Stomach (tissue), 9 donors: ENCODE results near the gene TDP1. TPM values are rescaled to one million over a fixed set of nuclear protein-coding genes. Genes with fewer than 3 reads are reported as not detected.
"Not testable (repeated sequence)": the region's sequence is repeated elsewhere in the genome, so short reads cannot be mapped to it uniquely, and the experiment has no call there.

Source experiments
- DNase-seq, 2 donors: peaks; one replicate each; pipeline versions ENCODE4 v3.0.0 to v3.0.0-alpha.2; 2013 to 2019
- H3K27ac ChIP-seq, 5 donors: fragments of 200-600 bp in 4 of 5; sonication (generic) in 4 of 5; one replicate each; pipeline ENCODE4 v1.5.1; 2013 to 2019; ENCODE audit warnings: mild to moderate bottlenecking in 1 of 5, moderate library complexity in 1 of 5
- H3K27me3 ChIP-seq, 3 donors: fragments of 200-600 bp; sonication (generic); one replicate each; pipeline ENCODE4 v1.5.1; 2017 to 2019; ENCODE audit warnings: mixed run types in 1 of 3
- H3K36me3 ChIP-seq, 4 donors: fragments of 200-600 bp; sonication (generic); 1 replicate in 3 of 4; 2 replicates in 1 of 4; pipeline ENCODE4 v1.5.1; 2016 to 2019
- H3K4me1 ChIP-seq, 4 donors: fragments of 200-600 bp; sonication (generic); one replicate each; pipeline ENCODE4 v1.5.1; 2016 to 2019
- H3K4me3 ChIP-seq, 4 donors: fragments of 200-600 bp; sonication (generic) in 3 of 4; one replicate each; pipeline ENCODE4 v1.5.1; 2016 to 2019; ENCODE audit warnings: mild to moderate bottlenecking in 1 of 4
- H3K9me3 ChIP-seq, 4 donors: fragments of 200-600 bp; sonication (generic); one replicate each; pipeline ENCODE4 v1.5.1; 2016 to 2019
- CTCF ChIP-seq, 7 experiments: fragments of 450-650 bp in 4 of 7; fragments of 200-600 bp in 3 of 7; sonication (generic) in 3 of 7; IDR thresholded peaks; one replicate each; pipeline ENCODE4 v1.5.1; 2016 to 2019; ENCODE audit warnings: antibody characterized with exemption in 7 of 7, control low read depth in 2 of 7, mild to moderate bottlenecking in 1 of 7
- EP300 ChIP-seq: sonication (generic); formaldehyde crosslinking; IDR thresholded peaks from one replicate; pipeline ENCODE4 v1.6.1; 2017; ENCODE audit warnings: antibody characterized with exemption
- POLR2A ChIP-seq, 4 donors: fragments of 450-650 bp; IDR thresholded peaks; one replicate each; pipeline ENCODE4 v1.6.1; 2016; ENCODE audit warnings: antibody characterized with exemption in 4 of 4, control low read depth in 2 of 4, mild to moderate bottlenecking in 1 of 4, moderate library complexity in 1 of 4
- POLR2AphosphoS5 ChIP-seq, 3 donors: sonication (generic); formaldehyde crosslinking; IDR thresholded peaks; one replicate each; pipeline ENCODE4 v1.6.1; 2016; ENCODE audit warnings: antibody characterized with exemption in 3 of 3
- WGBS, 5 donors: extraction: QIAGEN DNeasy Blood & Tissue Kit in 3 of 5; methylation state at CpG; one replicate each; pipeline versions ENCODE4 v1.1.5 to v1.1.7; 2013 to 2018; 5-methylcytosine and 5-hydroxymethylcytosine counted together
- intact Hi-C: fragments of 100-400 bp; cut with DNase I; formaldehyde crosslinking; loops from one replicate; pipeline ENCODE4 v1.15.1; 2023; ENCODE audit warnings: low total_unique reads
- polyA plus RNA-seq, 3 donors: library from polyadenylated mRNA; stranded (reverse); fragments of 200-250 nt; gene quantifications; one replicate each; pipeline ENCODE4 v1.2.3, GENCODE V29; 2013
- total RNA-seq, 5 donors: library from RNA; depleted of rRNA; stranded (reverse); fragments of >200 nt; gene quantifications; one replicate each; pipeline versions ENCODE4 v1.1.0 to v1.2.3, GENCODE V29; 2014 to 2016
- donor health status: healthy with polysubstance abuse.
- donor health status: Bipolar disorder and iron deficiency.
- donor health status: healthy.

TDP1 gene
- total and polyA plus RNA-seq, 8 donors: 2.6 to 127 (median 11.8) TPM

- H3K9me3 ChIP-seq: no peaks in the 10 kb centered on the region
- no peak overlapping the region for H3K27ac ChIP-seq
- H3K36me3 ChIP-seq: peaks cover 7 to 87% (median 73%) of the 10 kb centered on the region in 4 donors
- intact Hi-C loops: no loop called here
- WGBS, 5 donors: 88 to 93% (median 90%) methylated on average over 10 to 11 of the region's 11 CpGs
- no peaks in the 10 kb centered on the region for H3K27me3 ChIP-seq
- no peak for TF ChIP-seq POLR2A (IDR thresholded peaks at IDR 0.05)
- no peak for TF ChIP-seq CTCF (IDR thresholded peaks at IDR 0.05)
- no peak for TF ChIP-seq EP300
- no peak for TF ChIP-seq POLR2AphosphoS5 (IDR thresholded peaks at IDR 0.05)
- H3K4me1 ChIP-seq: no peaks in the 10 kb centered on the region
- no peak overlapping the region for H3K4me3 ChIP-seq
- no peak for DNase-seq
Measured at GRCh38 chr14:90019824-90020523, 64.2 kb downstream of the TDP1 start.

DNA sequence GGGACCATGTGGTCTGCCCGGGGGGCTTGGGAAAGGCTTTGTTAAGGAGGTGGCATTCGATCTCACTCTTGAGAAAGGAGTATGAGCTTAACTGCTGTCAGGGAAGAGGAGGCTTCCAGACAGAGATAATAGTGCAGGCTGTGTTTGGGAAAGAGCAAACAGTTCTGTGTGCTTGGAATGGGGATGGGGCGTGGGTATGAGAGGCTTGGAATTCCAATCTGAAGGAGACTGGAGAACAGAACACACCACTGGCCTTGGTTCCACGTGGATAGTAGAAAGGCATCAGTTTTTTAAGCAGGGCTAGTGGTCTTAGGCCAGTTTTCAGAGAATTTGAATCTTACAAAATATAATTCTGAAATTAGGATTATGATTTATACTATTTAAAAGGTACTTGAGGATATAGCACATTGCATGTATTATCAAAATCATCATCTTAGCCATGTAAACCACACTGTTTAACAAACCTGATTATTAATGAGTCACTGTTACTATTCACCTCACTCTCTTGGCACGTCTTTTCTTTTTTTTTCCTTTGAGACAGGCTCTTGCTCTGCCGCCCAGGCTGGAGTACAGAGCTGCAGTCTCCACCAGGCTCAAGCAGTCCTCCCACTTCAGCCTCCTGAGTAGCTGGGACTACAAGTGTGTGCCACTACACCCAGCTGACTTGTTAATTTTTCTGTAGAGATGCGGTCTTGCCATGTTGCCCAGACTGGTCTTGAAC is 67.6 kb downstream of the TDP1 start:
- Histone ChIP-seq H3K27me3 (no peaks in the 10 kb centered on the region), H3K27ac (no peak overlapping the region), H3K36me3 (peaks cover 12 to 84% (median 81%) of the 10 kb centered on the region in 4 donors), H3K4me1 (no peaks in the 10 kb centered on the region), H3K9me3 (no peaks in the 10 kb centered on the region), H3K4me3 (no peak overlapping the region)
- intact Hi-C loops: no loop called here
- DNase-seq: no peak
- WGBS, 5 donors: 64 to 75% (median 70%) methylated on average over 7 of the region's 7 CpGs
- no peak for TF ChIP-seq EP300
- no peak for TF ChIP-seq CTCF (IDR thresholded peaks at IDR 0.05)
- no peak for TF ChIP-seq POLR2AphosphoS5 (IDR thresholded peaks at IDR 0.05)
- TF ChIP-seq POLR2A (IDR thresholded peaks at IDR 0.05): no peak

DNA sequence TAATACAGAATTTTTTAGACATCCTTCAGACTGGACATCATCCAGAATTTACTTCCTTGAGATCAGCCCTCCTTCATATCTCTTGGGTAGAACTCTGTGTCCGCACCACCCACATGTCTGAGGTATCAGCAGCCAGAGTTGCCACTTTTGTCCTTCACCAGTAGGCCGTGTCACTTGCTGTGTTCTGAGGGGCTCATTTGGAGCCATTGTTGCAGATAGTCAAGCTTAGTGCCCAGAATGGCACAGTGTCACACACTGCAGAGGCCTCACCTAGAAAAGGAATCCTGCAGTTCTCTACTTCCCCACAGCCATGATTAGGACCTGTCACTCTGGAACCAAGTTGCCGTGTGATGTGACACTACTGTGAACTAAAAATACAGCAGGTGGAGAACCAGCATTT is 69.2 kb downstream of the TDP1 start:
- 90 to 96% (median 91%) methylated on average over 3 of the region's 3 CpGs for WGBS, 5 donors
- no peaks in the 10 kb centered on the region for H3K27me3 ChIP-seq
- peaks cover 12 to 76% (median 71%) of the 10 kb centered on the region in 4 donors for H3K36me3 ChIP-seq
- no peak for DNase-seq
- no peak for TF ChIP-seq POLR2A (IDR thresholded peaks at IDR 0.05)
- TF ChIP-seq CTCF (IDR thresholded peaks at IDR 0.05): no peak
- no peak for TF ChIP-seq POLR2AphosphoS5 (IDR thresholded peaks at IDR 0.05)
- no peak for TF ChIP-seq EP300
- no peaks in the 10 kb centered on the region for H3K9me3 ChIP-seq
- no peak overlapping the region for H3K4me3 ChIP-seq
- no peak overlapping the region for H3K27ac ChIP-seq
- no peaks in the 10 kb centered on the region for H3K4me1 ChIP-seq
- intact Hi-C loops: no loop called here

DNA sequence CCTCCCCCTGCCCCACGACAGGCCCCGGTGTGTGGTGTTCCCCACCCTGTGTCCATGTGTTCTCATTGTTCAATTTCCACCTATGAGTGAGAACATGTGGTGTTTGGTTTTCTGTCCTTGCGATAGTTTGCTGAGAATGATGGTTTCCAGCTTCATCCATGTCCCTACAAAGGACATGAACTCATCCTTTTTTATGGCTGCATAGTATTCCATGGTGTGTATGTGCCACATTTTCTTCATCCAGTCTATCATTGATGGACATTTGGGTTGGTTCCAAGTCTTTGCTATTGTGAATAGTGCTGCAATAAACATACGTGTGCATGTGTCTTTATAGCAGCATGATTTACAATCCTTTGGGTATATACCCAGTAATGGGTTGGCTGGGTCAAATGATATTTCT is 70.9 kb downstream of the TDP1 start:
- H3K4me3 ChIP-seq, DNase-seq, H3K27me3 ChIP-seq, H3K9me3 ChIP-seq, intact Hi-C loops, H3K27ac ChIP-seq, H3K4me1 ChIP-seq: not testable (repeated sequence)
- peaks cover 11 to 77% (median 69%) of the 10 kb centered on the region in 4 donors for H3K36me3 ChIP-seq
- 94 to 99% (median 97%) methylated on average over 4 of the region's 4 CpGs for WGBS, 5 donors

- intact Hi-C loops: no loop called here
- Histone ChIP-seq H3K4me3 (no peak overlapping the region), H3K27me3 (no peaks in the 10 kb centered on the region), H3K36me3 (peaks cover 8 to 74% (median 67%) of the 10 kb centered on the region in 4 donors), H3K27ac (no peak overlapping the region), H3K4me1 (no peaks in the 10 kb centered on the region), H3K9me3 (no peaks in the 10 kb centered on the region)
- DNase-seq: no peak
- TF ChIP-seq POLR2A (IDR thresholded peaks at IDR 0.05): no peak
- WGBS, 5 donors: 38 to 71% (median 63%) methylated on average over 1 of the region's 1 CpG
Measured at GRCh38 chr14:90027842-90028241, 72.1 kb downstream of the TDP1 start.
